Panc1 (cell line): ENCODE measurements around the gene TPGS1. TPM values are rescaled to one million over a fixed set of nuclear protein-coding genes. Genes with fewer than 3 reads are reported as not detected.

Source experiments
- ATAC-seq: fragments of 200-7000 bp; cut with Tn5 transposase; 2 replicates; pipeline ENCODE4 v1.9.1; 2020; ENCODE audit warnings: mild to moderate bottlenecking, moderate library complexity
- BruUV-seq: library from RNA; stranded (reverse); fragments of 400-500 nt; replicated peaks from 2 replicates; lab custom pipeline; 2021; lab: Mats Ljungman, UMichigan
- CTCF ChIA-PET: fragments of 300-600 bp; sonication (Branson Sonifier 250); formaldehyde crosslinking; loops from one replicate; lab custom pipeline; 2022; ENCODE audit warnings: antibody characterized with exemption; lab: Charles Lee
- POLR2A ChIA-PET: fragments of 300-600 bp; sonication (Branson Sonifier 250); formaldehyde crosslinking; loops from one replicate; lab custom pipeline; 2022; ENCODE audit warnings: antibody characterized with exemption; lab: Charles Lee
- DNase-seq: peaks from one replicate; pipeline ENCODE4 v3.0.0-alpha.2; 2010; ENCODE audit warnings: low read depth, low spot score
- H3K27ac ChIP-seq: 2 replicates; pipeline ENCODE4 v1.5.1; 2011; ENCODE audit warnings: mild to moderate bottlenecking, low read length, inconsistent platforms
- H3K27me3 ChIP-seq: fragments of 200-500 bp; sonication (Bioruptor generic); 2 replicates; pipeline ENCODE4 v1.6.0; 2014; ENCODE audit warnings: low read length, inconsistent platforms; ENCODE audit not compliant: control insufficient read depth, insufficient read depth
- H3K36me3 ChIP-seq: fragments of 200-500 bp; sonication (Bioruptor generic); 2 replicates; pipeline ENCODE4 v1.5.1; 2014; ENCODE audit warnings: inconsistent platforms, mild to moderate bottlenecking, low read length, moderate library complexity; ENCODE audit not compliant: control insufficient read depth, insufficient read depth
- H3K4me1 ChIP-seq: 2 replicates; pipeline ENCODE4 v1.5.1; 2011; ENCODE audit warnings: inconsistent platforms, mild to moderate bottlenecking, low read length, moderate library complexity; ENCODE audit not compliant: control insufficient read depth, insufficient read depth
- H3K4me3 ChIP-seq, 2 experiments: 2 replicates each; pipeline ENCODE4 v1.5.1; 2011 to 2012; ENCODE audit warnings: low read depth in 2 of 2, low read length in 2 of 2, mild to moderate bottlenecking in 2 of 2, inconsistent platforms in 1 of 2, moderate library complexity in 1 of 2
- H3K9me3 ChIP-seq: fragments of 200-500 bp; sonication (Bioruptor generic); 2 replicates; pipeline ENCODE4 v1.5.1; 2014; ENCODE audit warnings: low read depth, mild to moderate bottlenecking, inconsistent platforms, low read length, moderate library complexity; ENCODE audit not compliant: control insufficient read depth, insufficient read depth
- CTCF ChIP-seq: fragments of 450-650 bp; IDR thresholded peaks from 2 replicates; pipeline ENCODE4 v1.5.1; 2017; ENCODE audit warnings: mild to moderate bottlenecking
- POLR2AphosphoS5 ChIP-seq: IDR thresholded peaks from 2 replicates; pipeline ENCODE4 v1.6.1; 2012; ENCODE audit warnings: mild to moderate bottlenecking, low read depth, low read length, moderate library complexity
- REST ChIP-seq, 2 experiments: IDR thresholded peaks; 2 replicates each; pipeline ENCODE4 v1.6.1; 2011 to 2012; ENCODE audit warnings: low read depth in 2 of 2, control low read depth in 1 of 2, low read length in 1 of 2, mild to moderate bottlenecking in 1 of 2, moderate library complexity in 1 of 2; ENCODE audit not compliant: insufficient read depth in 1 of 2
- SIN3A ChIP-seq: IDR thresholded peaks from 2 replicates; pipeline ENCODE4 v1.6.1; 2012; ENCODE audit warnings: low read depth, mild to moderate bottlenecking, low read length, moderate library complexity, borderline replicate concordance; ENCODE audit not compliant: insufficient read depth
- TCF7L2 ChIP-seq: IDR thresholded peaks from 2 replicates; pipeline ENCODE4 v1.6.1; 2011; ENCODE audit warnings: mild to moderate bottlenecking, low read depth, low read length, inconsistent platforms
- in situ Hi-C: cut with HindIII; loops from 2 replicates; pipeline ENCODE4 v1.10.0; 2016; ENCODE audit warnings: low sequenced_read_pairs, low pct_unique_long_range_greater_than_20kb
- intact Hi-C: fragments of 100-400 bp; cut with micrococcal nuclease; formaldehyde crosslinking; loops from one replicate; pipeline ENCODE4 v1.10.0; 2022; ENCODE audit not compliant: unreplicated experiment
- total RNA-seq: library from RNA; stranded (reverse); gene quantifications from one replicate; pipeline ENCODE4 v1.2.1, GENCODE V29; 2021; ENCODE audit not compliant: unreplicated experiment

The TPGS1 gene
- total RNA-seq, 1 experiment from 2014 or later = 17.6 TPM

GRCh38 chr19:483332-484072 lies 23.8 kb upstream of the TPGS1 start:
- Histone ChIP-seq H3K27me3 (no peaks in the 10 kb centered on the region), H3K4me1 (peaks cover 16% of the 10 kb centered on the region), H3K4me3 (no peak overlapping the region), H3K9me3 (no peaks in the 10 kb centered on the region), H3K36me3 (no peaks in the 10 kb centered on the region; the same call in 1 of the 2 replicates), H3K27ac (no peak overlapping the region)
- POLR2A ChIA-PET = no interaction called here
- no TSS peak for BruUV-seq
- ATAC-seq = no peak
- intact Hi-C loops = no loop called here
- in situ Hi-C loops = no loop called here
- CTCF ChIA-PET = no interaction called here
- DNase-seq = no peak
- no peak for TF ChIP-seq SIN3A
- TF ChIP-seq TCF7L2 = no peak
- no peak for TF ChIP-seq CTCF
- TF ChIP-seq REST (IDR thresholded peaks at IDR 0.05; ENCODE audit: insufficient read depth in 1 of 2, low read depth in 2 of 2, low read length in 1 of 2) = no peak
- TF ChIP-seq POLR2AphosphoS5 = no peak

GRCh38 chr19:484494-484893 lies 22.8 kb upstream of the TPGS1 start:
- no peak for TF ChIP-seq POLR2AphosphoS5
- TF ChIP-seq REST (IDR thresholded peaks at IDR 0.05; ENCODE audit: insufficient read depth in 1 of 2, low read depth in 2 of 2, low read length in 1 of 2) = no peak
- no peak overlapping the region for H3K27ac ChIP-seq
- POLR2A ChIA-PET = no interaction called here
- H3K27me3 ChIP-seq = no peaks in the 10 kb centered on the region
- no peaks in the 10 kb centered on the region; the same call in 1 of the 2 replicates for H3K36me3 ChIP-seq
- DNase-seq = no peak
- H3K4me3 ChIP-seq = no peak overlapping the region
- H3K9me3 ChIP-seq = no peaks in the 10 kb centered on the region
- no peak for ATAC-seq
- H3K4me1 ChIP-seq = peaks cover 16% of the 10 kb centered on the region
- intact Hi-C loops (no loop called here), in situ Hi-C loops (no loop called here)
- BruUV-seq = no TSS peak
- CTCF ChIA-PET = no interaction called here
